Glutamatergic neuron (in vitro differentiated cells): Measurements from ENCODE around the gene EGFL7. TPM values are rescaled to one million over a fixed set of nuclear protein-coding genes. Genes with fewer than 3 reads are reported as not detected.

Source experiments
- DNase-seq: peaks from one replicate; pipeline ENCODE4 v3.0.0; 2022
- H3K27ac Mint-ChIP-seq: one replicate; pipeline ENCODE4 v1.8.0; 2020; ENCODE audit warnings: mild to moderate bottlenecking, mixed read lengths, inconsistent platforms; ENCODE audit not compliant: unreplicated experiment
- H3K27me3 Mint-ChIP-seq: one replicate; pipeline ENCODE4 v1.8.0; 2020; ENCODE audit warnings: mild to moderate bottlenecking, moderate library complexity, mixed read lengths, inconsistent platforms; ENCODE audit not compliant: unreplicated experiment
- H3K36me3 Mint-ChIP-seq: one replicate; pipeline ENCODE4 v1.8.0; 2020; ENCODE audit warnings: mild to moderate bottlenecking, mixed read lengths, inconsistent platforms; ENCODE audit not compliant: unreplicated experiment
- H3K4me1 Mint-ChIP-seq: one replicate; pipeline ENCODE4 v1.8.0; 2020; ENCODE audit warnings: mild to moderate bottlenecking, low read depth, mixed read lengths, inconsistent platforms; ENCODE audit not compliant: unreplicated experiment
- H3K4me3 Mint-ChIP-seq: one replicate; pipeline ENCODE4 v1.8.0; 2020; ENCODE audit warnings: mild to moderate bottlenecking, mixed read lengths, inconsistent platforms; ENCODE audit not compliant: unreplicated experiment
- H3K9me3 Mint-ChIP-seq: one replicate; pipeline ENCODE4 v1.8.0; 2020; ENCODE audit warnings: mild to moderate bottlenecking, moderate library complexity, mixed read lengths, inconsistent platforms; ENCODE audit not compliant: unreplicated experiment
- total RNA-seq: library from RNA; stranded (reverse); fragmentation: NEBNext Ultra II Directional; extraction: Animal tissue kit (Norgen Biotek cat#: 25700); gene quantifications from one replicate; pipeline ENCODE4 v1.2.1, GENCODE V29; 2021; ENCODE audit not compliant: unreplicated experiment
- TF ChIP-seq, protein P1 (sequence below): fragments of 200-600 bp; sonication (generic); IDR thresholded peaks from one replicate; pipeline ENCODE4 v1.5.0; 2021; ENCODE audit not compliant: partially characterized antibody, unreplicated experiment

The EGFL7 gene
- total RNA-seq, 1 donor from 2014 or later = 8.1 TPM

DNA sequence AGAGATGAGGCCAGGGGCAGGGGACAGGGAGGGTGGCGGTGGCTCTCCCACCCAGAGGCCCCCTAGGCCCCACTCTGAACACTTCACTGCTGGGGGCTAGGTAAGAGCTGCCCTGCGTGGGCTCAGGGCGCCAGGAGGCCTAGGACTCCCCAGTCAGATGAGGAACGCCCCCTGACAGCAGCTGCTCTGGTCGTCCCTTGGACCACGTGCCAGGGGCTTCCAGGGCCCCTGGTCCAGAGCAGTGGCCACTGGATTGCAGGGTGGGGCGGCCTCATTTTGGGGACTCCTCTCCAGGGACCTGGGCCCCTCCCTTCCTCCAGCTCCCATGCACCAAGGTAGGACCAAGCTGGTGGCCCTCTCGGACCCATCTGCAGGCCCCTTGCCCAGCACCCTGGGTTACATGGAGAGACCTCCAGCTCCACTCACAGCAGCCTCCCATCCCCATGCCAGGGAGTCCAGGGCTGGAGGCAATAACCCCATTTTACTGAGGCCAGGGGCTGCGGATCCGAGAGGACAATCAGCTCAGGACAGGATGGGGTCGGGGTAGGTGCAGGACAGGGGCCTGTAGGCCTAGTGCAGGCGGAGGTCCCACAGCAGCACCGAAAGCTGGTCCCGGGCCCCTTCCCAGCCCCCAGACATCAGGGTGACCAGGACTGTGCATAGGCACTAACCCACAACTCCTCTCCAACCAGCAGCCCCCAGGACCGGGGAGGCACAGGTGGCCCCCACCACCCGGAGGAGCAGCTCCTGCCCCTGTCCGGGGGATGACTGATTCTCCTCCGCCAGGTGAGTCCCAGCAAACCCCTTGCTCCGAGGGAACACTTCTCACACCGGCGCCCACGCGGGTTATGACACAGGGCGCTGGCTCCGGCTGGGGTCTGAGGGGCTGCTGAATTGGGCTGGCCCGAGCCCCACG lies 1.5 kb downstream of the EGFL7 start:
- H3K4me3 Mint-ChIP-seq = no peak overlapping the region
- H3K36me3 Mint-ChIP-seq = no peaks in the 10 kb centered on the region
- TF ChIP-seq, protein P1, sequence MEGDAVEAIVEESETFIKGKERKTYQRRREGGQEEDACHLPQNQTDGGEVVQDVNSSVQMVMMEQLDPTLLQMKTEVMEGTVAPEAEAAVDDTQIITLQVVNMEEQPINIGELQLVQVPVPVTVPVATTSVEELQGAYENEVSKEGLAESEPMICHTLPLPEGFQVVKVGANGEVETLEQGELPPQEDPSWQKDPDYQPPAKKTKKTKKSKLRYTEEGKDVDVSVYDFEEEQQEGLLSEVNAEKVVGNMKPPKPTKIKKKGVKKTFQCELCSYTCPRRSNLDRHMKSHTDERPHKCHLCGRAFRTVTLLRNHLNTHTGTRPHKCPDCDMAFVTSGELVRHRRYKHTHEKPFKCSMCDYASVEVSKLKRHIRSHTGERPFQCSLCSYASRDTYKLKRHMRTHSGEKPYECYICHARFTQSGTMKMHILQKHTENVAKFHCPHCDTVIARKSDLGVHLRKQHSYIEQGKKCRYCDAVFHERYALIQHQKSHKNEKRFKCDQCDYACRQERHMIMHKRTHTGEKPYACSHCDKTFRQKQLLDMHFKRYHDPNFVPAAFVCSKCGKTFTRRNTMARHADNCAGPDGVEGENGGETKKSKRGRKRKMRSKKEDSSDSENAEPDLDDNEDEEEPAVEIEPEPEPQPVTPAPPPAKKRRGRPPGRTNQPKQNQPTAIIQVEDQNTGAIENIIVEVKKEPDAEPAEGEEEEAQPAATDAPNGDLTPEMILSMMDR = no peak
- H3K27ac Mint-ChIP-seq = no peak overlapping the region
- H3K9me3 Mint-ChIP-seq = peaks cover 2% of the 10 kb centered on the region
- no peaks in the 10 kb centered on the region for H3K4me1 Mint-ChIP-seq
- peaks cover 2% of the 10 kb centered on the region for H3K27me3 Mint-ChIP-seq
- DNase-seq = no peak

DNA sequence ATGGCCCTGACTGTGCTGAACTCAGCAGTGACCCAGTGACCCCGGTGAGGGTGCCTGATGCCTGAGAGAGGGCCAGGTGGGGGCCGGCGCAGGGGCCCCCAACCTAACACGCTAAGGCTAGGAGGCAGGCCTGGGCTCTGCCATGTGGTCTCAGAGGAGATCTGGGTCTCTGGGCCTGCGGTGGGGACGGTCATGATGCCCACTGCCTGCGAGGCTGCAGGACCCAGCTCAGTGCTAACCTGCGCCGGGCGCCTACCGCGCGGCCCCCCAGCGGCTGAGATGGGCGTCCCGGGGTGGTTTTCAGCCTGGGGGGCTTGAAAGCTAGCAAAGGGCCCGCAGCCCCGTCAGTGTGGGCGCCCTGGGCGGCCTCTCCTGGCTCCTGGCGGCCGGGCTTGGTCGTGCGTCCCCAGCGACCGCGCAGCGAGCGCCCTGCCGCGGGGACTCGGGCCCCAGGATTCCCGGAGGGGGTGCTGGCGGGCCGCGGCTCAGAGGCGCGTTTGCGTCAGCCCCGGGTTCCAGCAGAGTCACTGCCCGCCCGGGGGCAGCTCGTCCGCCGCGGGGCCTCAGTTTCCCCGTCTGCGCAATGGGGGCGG lies 2.5 kb downstream of the EGFL7 start:
- Mint-ChIP-seq H3K4me1 (no peaks in the 10 kb centered on the region), H3K27me3 (no peaks in the 10 kb centered on the region), H3K9me3 (peaks cover 2% of the 10 kb centered on the region), H3K27ac (no peak overlapping the region), H3K4me3 (peak overlapping the region; percentile 49), H3K36me3 (no peaks in the 10 kb centered on the region)
- DNase-seq = no peak
- TF ChIP-seq, protein P1 = peak; percentile 34

DNA sequence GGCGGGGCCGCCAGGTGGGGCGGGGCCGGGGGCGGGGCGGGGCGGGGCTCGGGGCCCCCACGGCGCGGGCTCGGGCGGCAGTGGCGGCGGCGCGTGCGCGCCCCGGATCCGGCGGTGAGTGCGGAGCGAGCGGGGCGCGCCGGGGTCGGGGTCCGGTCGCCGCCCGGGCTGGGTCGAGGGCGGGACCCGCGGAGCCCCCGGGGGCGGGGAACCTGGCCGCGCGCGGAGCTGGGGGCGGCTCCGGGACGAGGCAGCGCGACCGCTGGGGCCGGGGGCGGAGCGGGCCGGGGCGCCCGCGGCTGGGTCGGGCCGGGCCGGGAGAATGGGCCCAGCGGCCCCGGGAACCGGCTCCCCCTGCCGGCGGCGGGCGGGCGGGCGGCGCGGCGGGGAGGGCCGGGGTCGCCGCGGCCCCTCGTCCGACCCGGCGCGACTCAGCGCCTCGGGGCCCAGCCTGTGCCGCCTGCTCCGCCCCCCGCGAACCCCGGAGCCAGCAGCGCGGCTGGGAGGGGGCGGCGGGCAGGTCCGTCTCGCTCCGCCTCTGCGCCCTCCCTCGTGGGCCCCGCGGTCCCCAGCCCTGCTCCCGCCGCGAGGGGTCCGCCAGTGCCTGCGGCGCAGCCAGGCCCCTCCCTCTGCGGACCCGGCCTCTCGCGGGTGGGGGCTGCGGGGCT lies 3.1 kb downstream of the EGFL7 start:
- DNase-seq = no peak
- no peaks in the 10 kb centered on the region for H3K4me1 Mint-ChIP-seq
- H3K4me3 Mint-ChIP-seq = no peak overlapping the region
- H3K27ac Mint-ChIP-seq = no peak overlapping the region
- TF ChIP-seq, protein P1 = no peak
- peaks cover 2% of the 10 kb centered on the region for H3K9me3 Mint-ChIP-seq
- H3K27me3 Mint-ChIP-seq = no peaks in the 10 kb centered on the region
- no peaks in the 10 kb centered on the region for H3K36me3 Mint-ChIP-seq

DNA sequence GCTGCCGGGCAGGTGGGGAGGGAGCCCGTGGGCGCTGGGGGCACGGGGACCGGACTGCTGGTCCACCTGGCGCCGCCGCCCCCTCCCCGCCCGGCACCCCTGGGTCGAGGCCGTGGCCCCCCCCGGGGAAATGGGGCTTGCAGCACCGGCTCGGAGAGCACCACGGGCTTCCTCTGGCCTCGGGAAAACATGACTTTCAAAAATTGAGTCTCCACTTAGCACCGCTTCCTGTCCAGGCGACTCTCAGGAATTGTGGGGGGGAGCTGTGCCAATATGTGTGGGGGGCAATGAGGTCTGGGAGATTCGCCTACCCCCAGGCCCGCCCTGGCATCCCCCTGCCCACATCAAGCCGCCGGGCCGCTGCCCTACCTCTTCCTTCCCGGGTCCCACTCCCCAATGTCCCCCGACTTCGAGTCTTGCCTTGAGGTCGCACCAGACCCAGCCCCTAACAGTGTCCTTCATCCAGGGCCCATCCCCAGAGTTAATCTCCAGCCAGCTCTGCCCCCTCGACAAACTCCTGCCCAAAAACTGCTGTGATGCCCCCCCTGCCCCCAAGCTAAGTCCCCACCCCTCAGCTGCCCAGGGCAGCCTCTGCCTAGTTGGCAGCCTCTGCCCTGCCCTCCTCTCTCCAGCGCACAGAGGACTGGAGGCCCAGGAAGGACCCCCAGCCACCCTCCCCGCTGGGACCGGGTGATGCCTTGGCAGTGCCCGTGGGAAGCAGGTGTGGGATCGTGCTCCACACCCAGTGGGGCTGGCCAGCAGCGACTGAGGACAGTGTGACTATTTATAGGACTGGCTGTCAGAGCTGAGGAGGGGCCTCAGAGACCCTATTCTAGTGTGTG lies 3.9 kb downstream of the EGFL7 start:
- TF ChIP-seq, protein P1 = no peak
- Mint-ChIP-seq H3K4me3 (peak overlapping the region; percentile 42), H3K27ac (no peak overlapping the region), H3K27me3 (no peaks in the 10 kb centered on the region), H3K4me1 (no peaks in the 10 kb centered on the region), H3K9me3 (peaks cover 2% of the 10 kb centered on the region), H3K36me3 (no peaks in the 10 kb centered on the region)
- no peak for DNase-seq
